ENCODE measurements around the gene FRMD4A. TPM values are rescaled to one million over a fixed set of nuclear protein-coding genes. Genes with fewer than 3 reads are reported as not detected.

FRMD4A gene
- total and polyA plus RNA-seq, 2 of the 4 experiments (the other 2 are of a cell fraction) = 30.3 to 68.8 TPM

- Histone ChIP-seq H4K8ac (ENCODE audit: low read depth in 2 of 2, low read length in 2 of 2) (no peak overlapping the region), H3K79me1 (ENCODE audit: low read depth in 1 of 2, low read length in 2 of 2) (no peaks in the 10 kb centered on the region), H3K36me3 (ENCODE audit: control insufficient read depth, insufficient read depth, low read length) (no peaks in the 10 kb centered on the region), H2AK9ac (replicated peaks; ENCODE audit: low read depth, low read length, poor library complexity) (no peak overlapping the region), H3K56ac (ENCODE audit: extremely low read depth, insufficient read depth, low read length) (no peak overlapping the region), H3K18ac (ENCODE audit: low read depth, low read length) (no peak overlapping the region), H3K9me1 (ENCODE audit: insufficient read depth, low read length) (no peaks in the 10 kb centered on the region), H3K4me2 (ENCODE audit: low read depth, low read length) (no peak overlapping the region), H3K14ac (replicated peaks; ENCODE audit: low read depth, low read length) (no peak overlapping the region), H2BK5ac (ENCODE audit: low read depth, low read length, poor library complexity, severe bottlenecking) (no peak overlapping the region), H2BK120ac (ENCODE audit: low read depth, low read length) (no peak overlapping the region), H3K27ac (ENCODE audit: insufficient read depth, low read length) (no peak overlapping the region), H3K4ac (ENCODE audit: low read depth, low read length) (no peak overlapping the region), H4K5ac (ENCODE audit: low read depth, low read length) (no peak overlapping the region), H3K9ac (ENCODE audit: low read depth, low read length) (no peak overlapping the region), H3K23ac (ENCODE audit: low read depth, low read length) (no peak overlapping the region), H2AFZ (replicated peaks; ENCODE audit: low read length, poor library complexity) (no peak overlapping the region), H2BK15ac (ENCODE audit: low read depth, low read length) (no peak overlapping the region), H4K91ac (ENCODE audit: insufficient read depth, low read depth, low read length) (no peak overlapping the region), H2AK5ac (ENCODE audit: low read depth, low read length) (no peak overlapping the region), H4K20me1 (ENCODE audit: insufficient read depth, low read length) (no peaks in the 10 kb centered on the region), H3K9me3 (ENCODE audit: control insufficient read depth, insufficient read depth, low read length) (peaks cover under 1% of the 10 kb centered on the region; the same call in 1 of the 2 replicates), H3K27me3 (ENCODE audit: control insufficient read depth, insufficient read depth, low read length) (peaks cover 42% of the 10 kb centered on the region), H2BK20ac (ENCODE audit: low read depth, low read length) (no peak overlapping the region), H3K4me1 (ENCODE audit: control insufficient read depth, insufficient read depth, low read length) (no peaks in the 10 kb centered on the region), H3K4me3 (ENCODE audit: insufficient read depth, low read depth, low read length) (no peak overlapping the region)
- ATAC-seq (ENCODE audit: low read depth) (no peak), DNase-seq (no peak)
- intact Hi-C loops (cut with micrococcal nuclease) (no loop called here), dilution Hi-C loops (cut with HindIII; ENCODE audit: low sequenced_read_pairs, unreplicated experiment) (no loop called here), in situ Hi-C loops (cut with MboI; ENCODE audit: low sequenced_read_pairs) (no loop called here)
- POLR2A ChIA-PET (ENCODE audit: unreplicated experiment) = no interaction called here
- no peak for TF ChIP-seq MAZ (IDR thresholded peaks at IDR 0.05; ENCODE audit: borderline replicate concordance, low read depth, low read length)
- WGBS, 2 experiments (ENCODE audit: extremely low coverage in 2 of 2, insufficient read length in 1 of 2) = 78% methylated on average over 6 of the region's 11 CpGs; no CpG with 5 or more reads in 1 of the 2 experiments
- BruUV-seq (replicated peaks) = no TSS peak
- CTCF ChIA-PET = no interaction called here
These were observed 95.0 kb downstream of the FRMD4A start for GRCh38 chr10:14235566-14236195.

All from IMR-90 (cell line).